T follicular helper cell (primary cell): ENCODE results near the gene LRBA.

Experiments
- DNase-seq: peaks from one replicate; pipeline ENCODE4 v3.0.0-alpha.2; 2020; ENCODE audit warnings: low read depth

LRBA gene

GRCh38 chr4:150586162-150586810 is 428.8 kb downstream of the LRBA start:
- no peak for DNase-seq

GRCh38 chr4:150585611-150586010 is 429.5 kb downstream of the LRBA start:
- DNase-seq, result no peak

GRCh38 chr4:150584111-150584915 is 430.8 kb downstream of the LRBA start:
- no peak for DNase-seq

GRCh38 chr4:150583287-150584110 is 431.6 kb downstream of the LRBA start:
- DNase-seq, result no peak

GRCh38 chr4:150582873-150583286 is 432.2 kb downstream of the LRBA start:
- DNase-seq, result no peak

GRCh38 chr4:150582146-150582872 is 432.8 kb downstream of the LRBA start, which contains the start of gene MAB21L2:
MAB21L2 (plus strand) TSS chr4:150582151; CDS start chr4:150583030, 879 bp downstream.
- DNase-seq, result no peak

GRCh38 chr4:150581641-150582051 is 433.4 kb downstream of the LRBA start:
- no peak for DNase-seq

- no peak for DNase-seq
Observed at GRCh38 chr4:150581056-150581605, 434.0 kb downstream of the LRBA start.

- DNase-seq, result no peak
Observed at GRCh38 chr4:150580306-150580705, 434.8 kb downstream of the LRBA start.

- DNase-seq, result no peak
Observed at GRCh38 chr4:150579551-150580234, 435.4 kb downstream of the LRBA start.

- DNase-seq, result no peak
Observed at GRCh38 chr4:150578745-150579501, 436.2 kb downstream of the LRBA start.

- DNase-seq, result no peak
Observed at GRCh38 chr4:150577796-150578195, 437.3 kb downstream of the LRBA start.

- DNase-seq, result no peak
Observed at GRCh38 chr4:150574678-150575077, 440.4 kb downstream of the LRBA start.

- DNase-seq, result no peak
Observed at GRCh38 chr4:150573534-150573933, 441.6 kb downstream of the LRBA start.

GRCh38 chr4:150572704-150573504 is 442.2 kb downstream of the LRBA start:
- no peak for DNase-seq

- no peak for DNase-seq
Observed at GRCh38 chr4:150570862-150571261, 444.2 kb downstream of the LRBA start.

GRCh38 chr4:150569998-150570535 is 445.0 kb downstream of the LRBA start:
- DNase-seq, result no peak

GRCh38 chr4:150569384-150569987 is 445.6 kb downstream of the LRBA start:
- no peak for DNase-seq
